ENCODE results near the gene GAS1.

GAS1 gene, protein sequence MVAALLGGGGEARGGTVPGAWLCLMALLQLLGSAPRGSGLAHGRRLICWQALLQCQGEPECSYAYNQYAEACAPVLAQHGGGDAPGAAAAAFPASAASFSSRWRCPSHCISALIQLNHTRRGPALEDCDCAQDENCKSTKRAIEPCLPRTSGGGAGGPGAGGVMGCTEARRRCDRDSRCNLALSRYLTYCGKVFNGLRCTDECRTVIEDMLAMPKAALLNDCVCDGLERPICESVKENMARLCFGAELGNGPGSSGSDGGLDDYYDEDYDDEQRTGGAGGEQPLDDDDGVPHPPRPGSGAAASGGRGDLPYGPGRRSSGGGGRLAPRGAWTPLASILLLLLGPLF

GRCh38 chr9:86947146-86948073 lies at the start of gene GAS1:
TSS of gene GAS1 (minus strand) at chr9:86947506. CDS start at chr9:86946779, 727 bp downstream.
- DNase-seq: peak; percentile 53

DNA sequence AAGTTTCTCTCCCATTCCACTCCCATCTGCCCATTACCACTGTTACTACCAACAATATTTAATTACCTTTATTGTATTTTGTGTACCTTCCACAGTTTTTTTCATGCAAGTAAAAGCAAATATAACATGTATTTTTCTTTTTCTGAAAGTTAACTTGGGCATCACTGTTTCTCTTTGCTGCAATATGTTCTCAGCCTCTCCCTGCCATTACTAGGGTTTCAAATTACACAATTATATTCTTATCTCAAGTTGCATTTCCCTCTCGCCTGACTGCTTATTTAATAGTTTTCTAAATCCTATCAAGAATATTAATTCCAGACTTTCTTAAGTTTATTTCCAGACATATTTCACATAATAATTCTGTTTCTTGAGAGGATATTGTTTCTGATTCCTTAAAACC lies 46.9 kb upstream of the GAS1 start:
- DNase-seq: no peak

DNA sequence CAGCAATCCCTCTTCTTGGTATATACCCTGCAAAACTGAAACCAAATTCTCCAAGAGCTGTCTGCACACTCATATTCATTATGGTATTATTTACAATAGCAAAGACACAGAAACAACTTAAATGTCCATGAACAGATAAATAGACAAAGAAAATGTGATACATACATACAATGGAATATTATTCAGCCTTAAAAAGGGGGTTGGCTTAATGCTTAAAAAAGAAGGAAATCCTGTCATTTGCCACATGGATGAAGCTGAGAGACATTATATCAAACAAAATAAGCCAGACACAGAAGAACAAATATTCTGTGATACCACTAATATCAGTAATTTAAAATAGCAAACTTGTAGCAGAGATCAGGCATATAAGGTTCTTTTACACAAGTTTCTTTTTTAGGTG lies 46.5 kb upstream of the GAS1 start:
- no peak for DNase-seq

GRCh38 chr9:86991077-86991476 lies 43.8 kb upstream of the GAS1 start:
- DNase-seq: no peak

- no peak for DNase-seq
These were observed 43.0 kb upstream of the GAS1 start for GRCh38 chr9:86990290-86990689.

DNA sequence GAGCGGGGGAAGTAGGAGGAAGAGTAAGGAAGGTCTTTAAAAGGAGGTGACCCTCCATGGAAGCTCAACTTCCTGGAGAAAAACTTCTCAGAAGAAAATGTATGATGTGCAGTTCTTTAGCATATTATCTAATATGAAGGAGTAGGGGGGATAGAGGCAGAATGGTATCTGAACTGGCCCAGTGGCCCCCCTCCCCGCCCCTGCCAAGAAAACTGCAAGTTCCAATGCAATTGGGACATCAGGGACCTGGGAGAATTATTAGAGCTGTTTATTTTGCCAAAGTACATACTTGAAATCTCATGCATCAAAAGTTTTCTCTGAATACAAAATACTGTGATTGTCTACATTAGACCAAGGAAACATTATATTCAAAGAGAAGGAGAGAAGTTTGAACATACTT lies 40.6 kb upstream of the GAS1 start:
- no peak for DNase-seq

DNA sequence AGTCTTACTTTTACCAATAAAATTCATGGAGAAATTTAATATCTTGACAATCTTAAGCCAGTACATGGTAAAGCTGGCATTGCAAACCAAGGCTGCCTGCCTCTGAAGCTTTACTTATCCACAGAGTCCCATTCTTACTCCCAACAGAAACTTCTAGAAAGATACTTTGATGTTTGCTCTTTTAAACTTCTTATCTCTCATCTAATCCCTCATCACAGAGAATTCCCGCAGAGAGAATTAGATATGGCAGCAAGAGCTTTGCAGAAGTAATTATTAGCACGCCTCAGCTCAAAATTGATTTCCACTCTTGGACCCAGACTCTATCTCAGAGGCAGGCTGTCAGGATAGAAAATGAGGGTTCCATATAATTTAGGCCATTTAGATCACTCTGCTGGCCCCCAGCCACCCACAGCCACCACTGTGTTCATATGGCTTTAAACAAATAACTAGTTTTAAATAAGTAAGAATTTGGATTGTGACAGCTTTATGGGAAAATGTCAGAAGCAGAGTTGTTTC lies 37.9 kb upstream of the GAS1 start:
- DNase-seq: no peak

DNA sequence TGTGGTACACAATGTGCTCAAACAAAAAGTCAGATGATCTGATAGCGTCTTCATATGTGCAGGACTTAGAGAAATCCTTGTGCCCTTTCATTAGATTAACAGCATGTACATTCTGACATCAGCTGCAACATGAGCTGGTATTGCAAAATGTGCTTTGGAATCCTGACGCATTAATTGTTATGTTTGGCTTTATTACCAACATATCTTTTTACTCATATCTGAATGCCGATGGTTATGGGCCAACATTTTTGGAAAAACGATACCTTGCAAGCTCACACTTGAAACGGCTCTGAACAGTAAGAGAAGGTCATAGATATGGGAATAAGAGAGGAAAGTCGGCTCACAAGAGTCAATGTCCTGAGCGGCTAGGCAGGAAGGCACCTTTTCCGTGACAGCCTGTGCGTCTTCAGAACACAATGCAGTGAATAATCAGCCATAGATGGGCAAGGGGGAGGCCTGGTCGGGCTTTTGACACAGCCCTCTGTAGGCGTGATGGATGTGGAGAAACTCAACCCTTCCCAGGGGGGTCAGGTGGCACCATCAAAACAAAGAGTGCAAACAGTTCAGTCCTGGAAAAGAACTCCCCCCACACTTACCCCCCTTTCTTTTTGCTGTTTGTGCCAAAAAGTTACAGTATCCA lies 36.4 kb upstream of the GAS1 start:
- DNase-seq: no peak

- no peak for DNase-seq
These were observed 35.9 kb upstream of the GAS1 start for GRCh38 chr9:86983249-86983619.

DNA sequence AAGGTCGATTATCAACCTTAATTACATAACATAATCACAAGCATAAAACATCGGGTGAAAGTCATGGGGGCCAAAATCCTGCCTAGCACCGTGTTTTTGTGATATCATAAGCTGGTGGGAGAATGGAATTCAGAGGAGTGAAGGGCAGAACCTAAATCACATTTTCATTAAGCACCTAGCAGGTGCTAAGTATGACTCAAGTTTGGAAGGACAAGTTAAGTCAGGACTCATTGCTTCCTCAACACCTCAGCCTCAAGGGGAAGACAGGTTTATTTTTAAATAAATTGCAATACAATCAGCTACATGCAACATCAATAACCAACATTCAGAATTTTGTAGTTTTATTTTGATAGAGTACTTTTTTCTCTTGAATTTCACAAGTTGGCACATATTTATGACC lies 33.5 kb upstream of the GAS1 start:
- DNase-seq: no peak

DNA sequence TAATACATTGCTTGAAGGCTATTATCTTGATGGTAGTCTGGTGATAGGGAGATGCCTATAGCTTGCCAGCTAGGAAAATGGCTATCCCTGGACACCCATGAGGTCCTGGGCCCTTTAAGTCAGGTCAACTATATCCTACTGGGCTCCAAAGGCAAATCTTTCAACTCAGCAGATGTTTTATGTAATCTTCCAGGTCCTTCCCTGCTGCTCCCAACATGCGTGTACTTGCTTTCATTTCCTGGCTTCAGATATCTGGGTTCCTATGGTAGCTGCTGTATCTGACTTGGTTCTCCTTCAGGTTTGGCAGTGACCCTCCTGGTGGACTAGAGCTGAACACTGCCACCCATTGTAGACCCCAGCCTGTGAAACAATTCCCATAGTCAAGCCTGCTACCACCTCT lies 32.4 kb upstream of the GAS1 start:
- DNase-seq: no peak

DNA sequence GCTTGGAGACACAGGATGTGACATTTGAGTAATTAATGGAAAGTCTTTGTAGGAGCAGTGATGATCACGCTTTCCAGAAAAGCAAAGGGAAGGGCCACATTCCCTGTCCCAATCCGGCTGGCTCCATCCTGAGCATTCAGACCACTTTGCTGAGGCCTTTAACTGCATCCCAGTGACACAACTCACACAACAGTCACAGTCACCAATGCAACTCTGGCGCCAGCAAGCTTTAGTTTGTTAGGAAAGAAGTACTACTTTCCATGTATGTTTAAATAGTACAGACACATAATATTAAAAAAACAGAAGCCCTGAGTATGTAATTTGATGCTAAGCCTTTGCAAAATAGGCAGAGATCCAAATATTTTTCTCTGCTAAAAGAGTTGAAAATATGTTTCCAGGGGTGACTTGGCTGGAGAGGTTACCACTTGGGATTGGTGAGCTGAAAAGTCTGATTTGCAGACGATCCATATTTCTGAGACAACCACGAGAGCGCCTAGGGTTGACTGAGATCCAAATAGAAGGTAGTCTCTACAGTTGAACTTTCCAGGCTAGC lies 31.7 kb upstream of the GAS1 start:
- no peak for DNase-seq

DNA sequence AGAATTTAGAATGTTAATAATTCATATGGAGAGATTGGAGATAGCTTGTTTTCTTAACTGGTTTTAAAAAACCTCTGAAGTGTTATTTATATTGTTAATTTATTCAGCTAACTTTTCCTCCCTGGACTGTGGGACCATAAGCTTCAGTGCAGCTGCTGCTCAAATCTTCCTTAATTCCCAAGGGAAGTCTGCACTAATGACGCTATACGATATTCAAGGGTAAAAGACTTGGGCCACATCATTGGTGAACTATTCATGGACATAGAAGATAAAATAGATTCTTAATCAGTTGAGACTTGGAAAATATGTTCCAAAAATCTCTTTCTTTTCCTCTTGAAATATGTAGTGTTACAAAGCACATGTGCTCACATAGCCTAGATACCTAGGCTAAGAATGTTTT lies 31.1 kb upstream of the GAS1 start:
- DNase-seq: no peak

GRCh38 chr9:86977205-86977835 lies 30.0 kb upstream of the GAS1 start:
- DNase-seq: no peak

GRCh38 chr9:86975606-86976005 lies 28.3 kb upstream of the GAS1 start:
- DNase-seq: no peak

- DNase-seq: no peak
These were observed 27.7 kb upstream of the GAS1 start for GRCh38 chr9:86975036-86975435.

DNA sequence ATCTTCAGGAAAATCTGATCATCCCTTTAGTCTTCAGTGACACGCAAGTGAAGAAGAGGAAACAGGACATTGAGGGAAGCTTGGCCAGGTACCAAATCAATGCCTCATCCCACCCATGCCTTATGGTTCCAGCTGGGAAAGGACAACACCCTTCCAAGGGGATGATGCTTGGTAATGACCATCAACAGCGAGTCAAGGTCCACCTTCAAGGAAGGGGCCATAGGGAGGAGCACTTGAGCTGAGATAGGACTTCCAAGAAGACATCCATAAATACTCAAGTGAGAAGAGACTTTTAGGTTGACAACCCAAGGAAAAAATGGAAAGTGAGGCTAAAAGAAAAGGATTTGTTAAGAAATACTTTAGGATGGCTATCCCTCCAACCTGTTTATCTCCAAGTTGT lies 27.1 kb upstream of the GAS1 start:
- no peak for DNase-seq

GRCh38 chr9:86971742-86972141 lies 24.4 kb upstream of the GAS1 start:
- DNase-seq: no peak

DNA sequence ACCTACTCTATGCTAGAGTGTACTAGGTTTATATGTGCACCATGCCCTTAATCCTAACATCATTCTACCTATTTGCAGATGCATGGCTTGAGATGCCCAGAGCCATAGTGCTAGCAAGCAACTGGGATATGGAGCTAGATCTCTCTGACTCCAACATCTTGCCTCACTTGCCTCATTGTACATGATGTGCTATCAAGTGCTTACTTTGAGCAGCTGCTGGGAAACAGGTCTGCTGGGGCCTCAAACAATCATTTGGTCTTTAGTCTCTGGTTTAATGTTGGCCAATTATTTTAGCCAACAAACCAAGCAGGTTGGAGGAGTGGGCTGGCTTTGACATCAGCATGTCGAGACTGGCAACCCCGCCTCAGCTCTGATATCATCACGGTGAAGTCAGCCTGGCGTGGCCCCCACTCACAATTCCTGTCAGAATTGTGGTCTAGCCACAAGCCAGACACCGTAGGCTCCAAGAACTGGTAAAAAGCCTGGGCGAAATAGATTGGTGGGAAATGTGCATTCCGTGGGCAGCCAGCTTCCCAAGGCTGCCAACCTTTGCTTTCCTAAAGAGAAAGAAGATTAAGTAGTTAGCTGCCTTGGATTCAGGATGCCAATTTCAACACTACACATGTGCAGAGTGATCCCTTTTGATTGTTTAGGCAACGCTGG lies 21.1 kb upstream of the GAS1 start:
- DNase-seq: no peak

- DNase-seq: no peak
These were observed 19.7 kb upstream of the GAS1 start for GRCh38 chr9:86966852-86967511.

DNA sequence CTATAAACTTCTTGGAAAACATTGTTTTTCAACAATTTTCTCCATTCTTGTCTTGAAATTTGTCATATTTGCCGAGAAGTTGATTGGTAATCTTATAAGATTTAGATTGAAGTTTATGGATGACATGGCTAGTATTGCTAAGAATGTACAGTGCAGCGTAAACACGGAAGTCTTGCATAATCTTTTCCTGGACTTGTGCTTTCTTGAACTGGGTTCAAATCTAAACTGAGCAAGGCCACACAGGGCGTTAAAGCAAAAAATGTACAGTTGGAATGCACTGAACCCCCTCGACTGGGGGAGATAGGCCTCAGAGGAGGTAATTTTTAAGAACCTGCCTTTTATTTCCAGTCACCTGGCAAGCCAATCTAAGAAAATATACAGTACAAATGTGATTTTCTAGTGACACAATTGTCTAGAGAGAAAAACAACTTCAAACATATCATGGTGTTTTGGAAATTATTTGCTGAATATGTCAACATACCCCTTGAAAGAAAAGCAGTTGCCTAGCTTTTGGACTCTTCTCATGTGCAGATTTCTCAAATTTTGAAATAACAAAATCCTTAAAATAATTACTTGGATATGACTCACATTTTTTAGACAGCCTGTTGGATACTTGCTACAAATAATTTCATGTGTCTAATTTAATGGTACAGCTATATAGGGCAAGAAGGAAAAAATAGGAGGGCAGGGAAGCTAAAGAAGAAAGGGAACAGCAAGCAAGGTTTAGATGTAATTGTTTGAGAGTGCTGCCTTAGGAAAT lies 18.5 kb upstream of the GAS1 start:
- DNase-seq: no peak

Measured in activated effector memory CD4-positive, alpha-beta T cell treated with Interleukin-2 at 50 U/mL for 16 hours (primary cell).